Epithelial cell of proximal tubule (primary cell): ENCODE results near the gene TCF23. TPM values are rescaled to one million over a fixed set of nuclear protein-coding genes. Genes with fewer than 3 reads are reported as not detected.
"Not testable (repeated sequence)": the region's sequence is repeated elsewhere in the genome, so short reads cannot be mapped to it uniquely, and the experiment has no call there.

Experiments used
- DNase-seq: peaks from one replicate; pipeline ENCODE4 v3.0.0-alpha.2; 2011; ENCODE audit warnings: low read depth
- H3K4me3 ChIP-seq: 2 replicates; pipeline ENCODE4 v1.5.1; 2011; ENCODE audit warnings: low read depth, mild to moderate bottlenecking, low read length
- total RNA-seq: library from RNA; depleted of rRNA; stranded (reverse); fragments of >200 nt; gene quantifications from 2 replicates; pipeline ENCODE4 v1.2.3, GENCODE V29; 2015
- TF ChIP-seq, protein P1 (sequence below): conservative IDR thresholded peaks from 2 replicates; pipeline ENCODE4 v1.5.1; 2012; ENCODE audit warnings: low read depth, mild to moderate bottlenecking, low read length

Gene TCF23
- total RNA-seq, 1 donor from 2014 or later = not detected

DNA sequence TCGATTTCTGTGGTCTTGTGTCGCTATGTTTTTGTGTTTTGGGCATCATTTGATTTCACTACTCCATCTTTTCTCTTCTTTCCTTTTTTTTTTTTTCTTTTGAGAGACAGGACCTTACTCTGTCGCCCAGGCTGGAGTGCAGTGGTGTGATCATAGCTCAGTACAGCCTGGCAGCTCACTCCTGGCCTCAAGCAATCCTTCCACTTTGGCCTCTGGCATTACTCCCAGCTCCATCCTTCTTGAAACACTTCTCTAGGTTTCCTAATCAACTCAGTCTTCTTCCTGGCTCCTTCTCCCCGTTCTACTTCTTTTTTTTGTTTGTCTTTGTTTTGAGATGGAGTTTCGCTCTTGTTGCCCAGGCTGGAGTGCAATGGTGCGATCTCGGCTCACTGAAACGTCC lies 26.5 kb downstream of the TCF23 start:
- H3K4me3 ChIP-seq = no peak overlapping the region
- no peak for DNase-seq
- TF ChIP-seq, protein P1, sequence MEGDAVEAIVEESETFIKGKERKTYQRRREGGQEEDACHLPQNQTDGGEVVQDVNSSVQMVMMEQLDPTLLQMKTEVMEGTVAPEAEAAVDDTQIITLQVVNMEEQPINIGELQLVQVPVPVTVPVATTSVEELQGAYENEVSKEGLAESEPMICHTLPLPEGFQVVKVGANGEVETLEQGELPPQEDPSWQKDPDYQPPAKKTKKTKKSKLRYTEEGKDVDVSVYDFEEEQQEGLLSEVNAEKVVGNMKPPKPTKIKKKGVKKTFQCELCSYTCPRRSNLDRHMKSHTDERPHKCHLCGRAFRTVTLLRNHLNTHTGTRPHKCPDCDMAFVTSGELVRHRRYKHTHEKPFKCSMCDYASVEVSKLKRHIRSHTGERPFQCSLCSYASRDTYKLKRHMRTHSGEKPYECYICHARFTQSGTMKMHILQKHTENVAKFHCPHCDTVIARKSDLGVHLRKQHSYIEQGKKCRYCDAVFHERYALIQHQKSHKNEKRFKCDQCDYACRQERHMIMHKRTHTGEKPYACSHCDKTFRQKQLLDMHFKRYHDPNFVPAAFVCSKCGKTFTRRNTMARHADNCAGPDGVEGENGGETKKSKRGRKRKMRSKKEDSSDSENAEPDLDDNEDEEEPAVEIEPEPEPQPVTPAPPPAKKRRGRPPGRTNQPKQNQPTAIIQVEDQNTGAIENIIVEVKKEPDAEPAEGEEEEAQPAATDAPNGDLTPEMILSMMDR = no peak

DNA sequence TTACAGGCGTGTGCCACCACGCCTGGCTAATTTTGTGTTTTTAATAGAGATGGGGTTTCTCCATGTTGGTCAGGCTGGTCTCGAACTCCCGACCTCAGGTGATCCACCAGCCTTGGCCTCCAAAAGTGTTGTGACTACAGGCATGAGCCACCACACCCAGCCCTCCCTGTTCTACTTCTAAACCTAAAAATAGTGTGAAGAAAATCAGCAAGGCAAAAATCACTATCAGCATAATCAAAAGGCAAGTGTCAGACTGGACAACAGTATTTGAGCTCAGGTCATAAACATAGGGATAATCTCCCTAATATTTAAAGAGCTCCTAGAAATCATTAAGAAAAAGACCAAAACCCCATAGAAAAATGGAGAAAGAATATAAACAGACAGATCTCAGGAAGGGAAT lies 27.0 kb downstream of the TCF23 start:
- H3K4me3 ChIP-seq = not testable (repeated sequence)

DNA sequence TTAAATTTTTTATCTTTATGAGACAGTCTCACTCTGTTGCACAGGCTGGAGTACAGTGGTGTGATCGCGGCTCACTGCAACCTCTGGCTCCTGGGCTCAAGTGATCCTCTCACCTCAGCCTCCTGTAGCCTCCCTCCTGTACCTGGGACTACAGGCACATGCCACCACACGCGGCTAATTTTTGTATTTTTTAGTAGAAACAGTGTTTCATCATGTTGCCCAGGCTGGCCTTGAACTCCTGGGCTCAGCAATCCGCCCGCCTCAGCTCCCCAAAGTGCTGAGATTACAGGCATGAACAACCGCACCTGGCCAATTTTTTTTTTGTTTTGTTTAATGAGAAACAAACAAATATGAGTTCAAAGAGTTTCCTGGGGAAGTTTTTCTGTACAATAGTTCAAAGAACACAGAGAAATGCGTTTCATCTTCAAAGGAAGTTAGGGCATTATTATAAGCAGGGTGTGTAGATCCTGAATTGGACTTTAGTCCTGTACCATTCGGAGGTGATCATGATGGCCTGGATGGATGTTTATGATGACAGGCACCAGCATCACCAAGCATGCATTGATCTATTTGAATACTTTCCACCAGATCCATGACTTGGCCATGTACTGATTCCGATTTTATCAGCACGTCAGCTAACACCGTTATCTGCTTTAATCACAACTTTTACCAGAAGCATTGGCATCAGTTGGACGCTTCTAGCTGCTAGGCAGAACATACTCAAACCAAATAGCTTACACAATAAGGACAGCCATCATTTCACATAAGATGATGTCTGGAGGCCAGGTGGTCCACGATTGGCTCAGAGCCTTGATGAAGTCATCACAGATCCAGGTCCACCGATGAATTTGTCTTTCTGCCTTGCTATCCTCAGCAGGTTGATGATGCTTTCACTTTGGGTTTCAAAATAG lies 28.9 kb downstream of the TCF23 start:
- no peak for DNase-seq
- TF ChIP-seq, protein P1 = no peak
- H3K4me3 ChIP-seq = no peak overlapping the region

More for the DNA sequence above, 27.0 kb downstream of the TCF23 start:
- DNase-seq = not testable (repeated sequence)

DNA sequence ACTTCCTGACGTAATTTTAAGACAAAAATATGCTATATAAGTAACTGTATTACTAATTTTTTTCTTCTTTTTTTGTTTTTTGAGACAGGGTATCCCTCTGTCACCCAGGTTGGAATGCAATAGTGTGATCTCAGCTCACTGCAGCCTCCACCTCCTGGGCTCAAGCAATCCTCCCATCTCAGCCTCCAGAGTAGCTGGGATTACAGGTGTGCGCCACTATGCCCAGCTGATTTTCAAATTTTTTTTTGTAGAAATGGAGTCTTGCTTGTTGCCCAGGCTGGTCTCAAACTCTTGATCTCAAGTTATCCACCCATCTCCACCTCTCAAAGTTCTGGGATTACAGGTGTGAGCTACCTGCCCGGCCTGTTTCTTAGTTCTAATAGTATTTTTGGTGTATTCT lies 29.7 kb downstream of the TCF23 start:
- no peak for DNase-seq
- no peak overlapping the region for H3K4me3 ChIP-seq
- TF ChIP-seq, protein P1 = no peak

DNA sequence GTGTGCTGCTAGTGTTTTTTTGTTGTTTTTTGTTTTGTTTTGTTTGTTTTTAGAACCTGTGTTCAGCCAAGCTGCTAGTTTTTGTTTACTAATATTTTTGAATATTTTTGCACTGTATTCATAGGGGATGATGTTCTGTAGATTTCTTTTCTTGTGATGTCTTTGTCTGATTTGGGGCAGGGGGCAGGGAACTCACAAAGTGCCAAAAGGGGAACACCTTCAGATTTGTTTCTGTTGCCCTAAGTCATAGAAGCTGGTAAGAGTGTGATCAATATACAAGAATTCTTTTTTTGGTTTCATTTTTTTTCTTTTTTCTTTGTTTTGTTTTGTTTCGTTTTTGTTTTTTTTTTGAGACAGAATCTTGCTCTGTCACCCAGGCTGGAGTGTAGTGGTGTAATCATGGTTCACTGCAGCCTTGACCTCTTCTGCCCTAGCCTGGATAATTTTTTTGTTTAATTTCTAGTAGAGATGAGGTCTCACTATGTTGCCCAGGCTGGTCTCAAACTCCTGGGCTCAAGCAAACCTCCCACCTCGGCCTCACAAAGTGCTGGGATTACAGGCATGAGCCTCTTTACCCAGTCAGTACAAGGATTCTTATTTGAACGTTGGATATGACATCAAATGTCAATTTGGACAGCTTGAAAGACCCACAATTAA lies 30.7 kb downstream of the TCF23 start:
- H3K4me3 ChIP-seq = no peak overlapping the region
- TF ChIP-seq, protein P1 = no peak
- no peak for DNase-seq

DNA sequence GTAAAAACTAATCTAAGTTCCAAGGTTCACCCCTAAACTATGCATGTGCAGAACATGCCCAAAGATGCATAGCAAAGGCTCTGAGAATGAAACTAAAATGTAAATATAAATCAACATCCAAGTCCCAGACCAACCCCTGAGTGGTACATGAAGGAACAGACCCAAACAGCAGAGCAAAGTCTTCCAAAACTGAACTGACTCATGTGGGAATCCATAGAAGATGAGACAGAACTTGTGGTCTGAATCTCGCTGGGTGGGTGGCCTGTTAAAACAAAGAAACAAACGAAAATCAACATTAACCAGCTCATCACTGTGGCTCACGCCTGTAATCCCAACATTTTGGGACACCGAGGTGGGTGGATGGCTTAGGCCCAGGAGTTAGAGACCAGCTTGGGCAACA lies 33.5 kb downstream of the TCF23 start:
- DNase-seq = no peak
- H3K4me3 ChIP-seq = no peak overlapping the region
- TF ChIP-seq, protein P1 = no peak

DNA sequence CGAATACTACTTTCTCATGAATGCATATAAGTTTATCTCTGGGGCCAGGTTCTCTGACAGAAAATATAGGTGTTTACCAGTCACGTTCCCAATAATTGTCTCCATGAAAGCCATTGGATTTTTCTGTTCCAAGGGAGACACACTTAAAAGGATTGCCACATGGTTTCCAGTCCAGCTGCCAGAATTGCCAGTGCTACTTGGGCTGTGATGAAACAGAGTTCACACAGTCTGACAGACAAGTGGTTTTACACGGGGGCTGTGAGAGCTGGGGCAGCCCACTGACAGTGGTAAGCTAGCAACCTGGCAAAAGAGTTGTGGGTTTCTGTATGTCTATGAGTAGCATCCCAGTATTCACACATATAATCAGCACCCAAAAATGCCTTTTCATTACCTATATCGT lies 35.3 kb downstream of the TCF23 start:
- TF ChIP-seq, protein P1 = no peak
- no peak for DNase-seq

More for the DNA sequence above, 35.3 kb downstream of the TCF23 start:
- no peak overlapping the region for H3K4me3 ChIP-seq
